HG02884 (cell line): ENCODE results near the gene GAPVD1.
"Not testable (repeated sequence)": the region's sequence is repeated elsewhere in the genome, so short reads cannot be mapped to it uniquely, and the experiment has no call there.

Source experiments
- ATAC-seq: cut with Tn5 transposase; IDR thresholded peaks from one replicate; pipeline ENCODE4 v1.9.1; 2021; ENCODE audit warnings: mild to moderate bottlenecking, moderate library complexity; ENCODE audit not compliant: unreplicated experiment

GAPVD1 gene

GRCh38 chr9:125261501-125262293, at the start of gene GAPVD1:
Gene GAPVD1 (plus strand): TSS chr9:125261826. CDS start chr9:125298922, 37,096 bp downstream.
- peak; percentile 86 for ATAC-seq

- ATAC-seq: no peak
Measured at GRCh38 chr9:125214186-125214585, 47.4 kb upstream of the GAPVD1 start.

GRCh38 chr9:125218621-125219020, 43.0 kb upstream of the GAPVD1 start:
- ATAC-seq: no peak

- not testable (repeated sequence) for ATAC-seq
Measured at GRCh38 chr9:125224858-125225257, 36.8 kb upstream of the GAPVD1 start.

GRCh38 chr9:125227761-125228160, 33.9 kb upstream of the GAPVD1 start:
- ATAC-seq: no peak

- ATAC-seq: no peak
Measured at GRCh38 chr9:125233678-125234077, 27.9 kb upstream of the GAPVD1 start.

- ATAC-seq: not testable (repeated sequence)
Measured at GRCh38 chr9:125234099-125234498, 27.5 kb upstream of the GAPVD1 start.

- no peak for ATAC-seq
Measured at GRCh38 chr9:125235804-125236519, 25.7 kb upstream of the GAPVD1 start.

GRCh38 chr9:125236520-125237159, 25.0 kb upstream of the GAPVD1 start:
- ATAC-seq: not testable (repeated sequence)

GRCh38 chr9:125238127-125238914, 23.3 kb upstream of the GAPVD1 start:
- no peak for ATAC-seq

GRCh38 chr9:125238915-125239446, 22.6 kb upstream of the GAPVD1 start:
- ATAC-seq: no peak

- no peak for ATAC-seq
Measured at GRCh38 chr9:125239631-125240597, 21.7 kb upstream of the GAPVD1 start.

- ATAC-seq: peak; percentile 1
Measured at GRCh38 chr9:125240649-125240999, 21.0 kb upstream of the GAPVD1 start.

GRCh38 chr9:125241000-125241862, 20.4 kb upstream of the GAPVD1 start, which contains the start of gene HSPA5:
Gene HSPA5 (minus strand): TSS chr9:125241343. CDS start chr9:125241126, 217 bp downstream.
- peak; percentile 90 for ATAC-seq

GRCh38 chr9:125241863-125242739, 19.5 kb upstream of the GAPVD1 start:
- ATAC-seq: peak; percentile 4

GRCh38 chr9:125243792-125244260, 17.8 kb upstream of the GAPVD1 start:
- ATAC-seq: no peak

GRCh38 chr9:125246261-125246667, 15.4 kb upstream of the GAPVD1 start:
- no peak for ATAC-seq
